OCI-LY1 (cell line): Measurements from ENCODE around the gene IFRD2.

Experiments
- CTCF ChIP-seq: fragments of 200-600 bp; sonication (generic), shearing (Covaris generic); IDR thresholded peaks from 2 replicates; pipeline ENCODE4 v1.5.1; 2017; ENCODE audit warnings: mild to moderate bottlenecking, antibody characterized with exemption, low read length, moderate library complexity, mixed read lengths
- EZH2 ChIP-seq: fragments of 200-600 bp; sonication (generic), shearing (Covaris generic); IDR thresholded peaks from 2 replicates; pipeline ENCODE4 v1.8.0; 2017; ENCODE audit warnings: borderline replicate concordance, mixed run types, mild to moderate bottlenecking, antibody characterized with exemption, low read length, moderate library complexity, mixed read lengths

- TF ChIP-seq CTCF (peak; percentile 97), EZH2 (no peak)
Observed at GRCh38 chr3:50272911-50273688, 19.1 kb downstream of the IFRD2 start.
